GM18909 (cell line): ENCODE measurements around the gene SIGLEC10.
A peak's percentile ranks its signal among the peaks of the same experiment; 100 is the strongest.
"Not testable (repeated sequence)": the region's sequence is repeated elsewhere in the genome, so short reads cannot be mapped to it uniquely, and the experiment has no call there.

ENCODE experiments used
- ATAC-seq: cut with Tn5 transposase; IDR thresholded peaks from one replicate; pipeline ENCODE4 v1.9.1; 2021; ENCODE audit warnings: mild to moderate bottlenecking; ENCODE audit not compliant: unreplicated experiment, poor library complexity

SIGLEC10 gene

DNA sequence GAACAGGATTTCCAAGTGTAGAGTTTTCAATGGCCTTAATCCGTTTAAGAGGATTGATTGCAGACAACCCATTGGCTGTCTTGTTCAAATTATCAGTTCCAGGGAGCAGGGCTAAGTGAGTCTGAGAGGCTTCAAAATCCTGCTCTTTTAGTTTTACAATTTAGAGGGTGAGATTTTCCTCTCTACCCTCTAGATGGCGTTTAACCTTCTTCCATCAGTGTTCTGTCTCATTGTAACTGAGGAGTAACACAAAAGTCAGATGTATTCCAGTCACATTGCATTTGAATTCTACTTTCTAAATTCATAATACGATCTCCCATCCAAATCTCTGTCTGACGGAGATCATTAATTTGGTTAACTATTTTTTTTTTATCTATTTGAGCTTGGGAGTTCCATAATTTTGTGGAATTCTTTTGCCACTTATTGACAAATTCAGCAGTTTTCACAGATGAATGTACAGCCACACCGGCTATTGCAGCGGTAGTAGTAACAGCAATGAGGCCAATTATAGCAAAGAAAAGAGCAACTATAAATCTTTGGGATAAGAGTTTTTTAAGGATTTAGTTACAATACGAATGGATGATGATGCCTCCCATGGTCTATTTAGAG lies 19.2 kb downstream of the SIGLEC10 start:
- no peak for ATAC-seq

DNA sequence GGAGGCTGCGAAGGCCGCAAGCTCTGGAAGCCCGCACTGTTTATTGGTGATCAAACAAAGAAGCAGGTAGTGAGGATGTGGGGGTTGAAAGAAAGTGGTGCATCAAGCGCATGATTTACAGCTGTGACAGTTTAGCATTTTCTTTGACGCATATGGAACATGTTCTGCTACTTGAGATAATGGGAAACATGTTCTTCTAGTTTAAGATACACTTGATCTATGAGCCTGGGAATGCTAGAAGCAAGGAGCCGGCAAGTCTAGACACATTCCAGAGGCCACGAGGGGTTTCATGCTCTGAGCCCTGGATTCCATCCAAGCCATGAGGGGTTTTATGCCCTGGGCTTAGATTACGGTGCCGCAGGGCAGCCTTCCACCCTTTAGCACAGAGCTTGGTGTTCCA lies 20.0 kb downstream of the SIGLEC10 start:
- ATAC-seq: not testable (repeated sequence)

DNA sequence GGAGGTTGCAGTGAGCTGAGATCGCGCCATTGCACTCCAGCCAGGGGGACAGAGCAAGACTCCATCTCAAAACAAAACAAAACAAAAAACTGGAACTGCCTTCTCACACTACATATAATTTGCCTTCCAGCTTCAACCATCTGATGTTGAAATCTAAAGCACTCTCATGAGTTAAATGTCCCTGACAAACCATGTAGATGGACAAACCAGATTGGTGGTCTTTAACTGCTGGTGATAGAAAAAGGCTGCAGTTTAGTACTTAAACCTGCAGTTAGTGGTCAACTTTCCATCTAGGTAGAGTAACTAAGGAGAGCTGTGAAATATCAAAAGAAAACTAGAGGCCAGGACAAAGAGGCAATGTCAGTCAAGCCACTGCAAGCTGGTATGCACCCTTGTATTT lies 21.3 kb downstream of the SIGLEC10 start:
- no peak for ATAC-seq

DNA sequence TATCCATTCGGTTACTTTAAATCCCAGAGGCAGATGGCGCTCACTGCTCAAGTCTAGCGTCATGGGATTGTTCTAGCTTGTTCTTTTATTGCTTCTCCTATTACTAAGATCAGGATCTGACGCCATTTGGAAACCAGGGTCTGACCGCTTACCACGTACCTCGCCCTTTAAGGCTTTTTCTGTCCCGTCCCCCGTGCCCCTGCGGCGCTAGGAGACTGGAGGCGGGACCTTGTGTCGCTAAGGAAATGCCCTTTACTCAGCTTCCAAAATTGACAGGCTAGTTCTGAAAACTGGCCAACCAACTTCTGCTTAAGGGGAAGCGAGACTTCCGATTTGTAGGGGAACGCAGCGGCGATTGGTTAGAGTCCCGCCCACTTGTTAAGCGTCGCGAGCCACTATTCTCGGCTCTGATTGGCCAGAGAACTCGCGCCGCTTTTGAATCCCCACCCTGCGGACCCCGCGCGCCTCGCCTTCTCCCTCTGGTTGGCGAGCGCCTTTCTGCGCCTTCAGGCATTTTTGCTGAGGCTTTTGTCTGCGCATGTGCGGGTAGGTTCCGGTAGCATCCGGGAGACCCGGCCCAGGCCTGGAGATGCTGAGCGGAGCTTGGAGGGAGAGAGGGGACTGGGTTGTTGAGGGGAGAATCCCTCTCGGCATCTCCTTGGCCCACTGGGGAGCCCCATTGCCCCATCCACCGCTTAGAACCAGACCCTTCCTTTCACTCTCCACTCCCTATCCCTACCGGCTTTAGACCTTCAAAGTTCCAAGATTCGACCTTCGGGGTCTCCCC lies 23.2 kb downstream of the SIGLEC10 start:
- ATAC-seq: peak; percentile 86

DNA sequence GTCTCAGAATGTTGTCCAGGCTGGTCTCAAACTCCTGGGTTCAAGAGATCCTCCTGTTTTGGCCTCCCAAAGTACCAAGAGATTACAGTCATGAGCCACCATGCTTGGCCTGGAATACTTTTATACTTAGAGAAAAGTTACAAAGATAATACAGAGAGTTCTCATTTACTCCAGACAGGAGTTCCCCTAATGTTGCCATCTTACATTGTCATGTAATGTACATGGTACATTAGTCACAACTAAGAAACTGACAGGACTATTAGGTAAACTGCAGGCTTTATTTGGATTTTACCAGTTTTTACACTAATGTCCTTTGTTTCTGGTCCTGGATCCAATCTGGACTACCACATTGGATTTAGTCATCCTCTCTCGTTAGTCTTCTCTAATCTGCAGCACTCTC lies 24.7 kb downstream of the SIGLEC10 start:
- no peak for ATAC-seq

DNA sequence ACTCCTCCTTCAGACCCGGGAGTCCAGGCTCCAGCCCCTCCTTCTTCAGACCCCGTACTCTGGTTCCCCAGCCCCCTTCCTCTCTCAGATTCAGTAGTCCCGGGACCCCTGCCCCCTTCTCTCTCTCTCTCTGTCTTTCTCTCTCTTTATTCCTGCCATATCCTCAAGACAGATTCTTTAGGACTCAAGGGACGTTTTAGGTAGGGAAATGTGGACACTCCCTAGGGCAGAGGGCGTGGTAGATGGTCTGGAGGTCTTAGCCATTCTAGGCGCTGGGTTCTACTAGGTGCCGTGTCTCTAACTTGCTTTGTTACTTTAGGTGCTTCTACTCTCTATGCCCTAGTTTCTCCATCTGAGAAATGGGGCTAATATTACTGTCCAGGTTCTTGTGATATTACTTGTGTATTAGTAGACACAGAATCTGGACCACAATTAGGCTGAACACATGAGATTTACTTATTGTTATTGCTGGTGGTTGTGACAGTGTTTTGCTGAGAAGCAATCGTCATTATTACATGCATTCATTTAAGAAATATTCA lies 26.3 kb downstream of the SIGLEC10 start:
- ATAC-seq: no peak

DNA sequence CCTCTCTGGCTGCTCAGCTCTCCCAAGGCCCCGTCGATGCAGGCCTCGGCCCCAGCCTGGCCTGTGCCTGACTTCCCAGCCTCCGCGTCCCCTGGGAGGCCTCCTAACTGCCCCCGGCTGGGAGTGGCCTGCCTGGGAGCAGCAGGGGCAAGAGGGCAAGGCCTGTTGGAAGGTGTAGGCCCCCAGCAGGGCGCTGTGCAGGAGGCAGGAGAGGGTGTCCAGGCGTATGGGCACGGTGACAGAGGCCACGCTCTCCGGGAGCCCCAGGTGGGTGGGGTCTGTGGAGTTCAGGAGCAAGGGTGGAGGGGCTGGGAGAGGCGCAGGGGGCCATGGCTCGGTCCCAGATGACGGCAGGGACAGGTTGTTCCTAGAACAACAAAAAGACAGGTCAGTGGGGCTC lies 28.3 kb downstream of the SIGLEC10 start:
- no peak for ATAC-seq

DNA sequence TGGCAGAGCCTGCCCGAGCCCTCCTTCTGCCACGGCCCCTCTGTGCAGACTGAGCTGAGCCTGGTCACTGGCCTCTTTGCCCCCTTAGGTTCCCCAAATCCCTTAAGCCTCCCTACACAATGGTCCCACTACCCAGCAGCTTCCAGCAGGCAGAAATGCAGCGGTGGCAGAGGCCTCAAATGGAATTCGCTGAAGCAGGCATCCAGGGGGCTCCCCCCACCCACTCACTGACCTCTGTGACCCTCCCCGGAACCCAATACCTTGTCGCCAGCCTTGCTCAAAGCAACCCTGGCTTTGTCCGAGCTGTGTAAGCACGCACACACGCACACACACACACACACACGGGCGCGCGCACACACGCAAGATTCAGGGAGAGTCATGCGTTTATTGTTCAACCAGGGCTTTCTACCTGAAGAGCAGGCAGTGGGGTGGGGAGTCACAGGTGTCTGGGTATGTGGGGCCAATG lies 29.5 kb downstream of the SIGLEC10 start, which contains the start of gene LIM2:
Gene LIM2 (minus strand): TSS at position 51 of the 466 bp plus-strand sequence. CDS start 531 bp downstream, outside the sequence.
- no peak for ATAC-seq

DNA sequence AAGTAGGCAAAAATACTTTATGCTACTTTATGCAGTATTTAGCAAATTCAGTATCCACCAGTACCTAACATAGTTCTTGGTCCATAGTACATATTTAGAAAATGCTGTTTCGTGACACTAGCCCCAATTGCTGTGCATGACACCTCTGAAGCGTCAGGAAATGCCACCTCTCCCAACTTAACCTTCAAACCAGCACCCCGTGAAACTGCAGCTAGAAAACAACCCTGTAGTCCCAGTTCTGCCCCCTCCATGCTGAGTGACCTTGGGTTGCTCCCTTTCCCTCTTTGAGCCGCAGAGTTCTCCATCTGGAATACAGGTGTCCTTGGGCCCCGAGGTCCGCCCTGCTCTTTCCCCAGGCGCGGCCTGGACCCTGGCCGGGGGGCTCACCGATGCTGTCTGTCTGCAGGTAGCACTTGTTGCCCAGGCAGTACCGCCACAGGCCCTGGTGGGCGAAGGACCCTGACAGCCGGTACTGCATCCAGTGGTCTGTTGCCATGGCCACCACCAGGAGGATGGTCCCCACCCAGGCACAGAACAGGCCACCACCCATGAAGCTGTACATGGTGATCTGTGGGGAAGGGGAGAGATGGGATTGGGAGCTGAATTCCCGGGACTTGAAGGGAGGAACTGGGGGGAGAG lies 30.4 kb downstream of the SIGLEC10 start:
- no peak for ATAC-seq

DNA sequence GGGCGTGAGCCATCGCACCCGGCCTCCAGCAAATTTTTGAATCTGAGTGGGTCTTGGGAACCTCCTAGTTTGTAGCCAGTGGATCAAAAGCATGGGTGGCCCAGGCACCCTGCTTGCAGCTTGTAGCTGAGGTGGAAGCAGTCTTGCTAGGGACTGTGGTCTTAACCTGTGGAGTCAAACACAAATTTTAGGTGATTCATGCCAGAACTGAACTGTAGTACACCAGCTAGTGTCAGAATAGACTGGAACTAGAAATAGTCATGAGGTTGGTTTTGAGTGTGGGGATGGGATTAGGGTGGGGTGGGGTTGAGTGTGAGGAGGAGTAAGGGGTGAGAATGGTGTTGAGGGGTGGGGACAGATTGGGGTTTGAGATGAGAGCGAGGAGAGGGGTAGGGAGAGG lies 35.4 kb downstream of the SIGLEC10 start:
- ATAC-seq: no peak

DNA sequence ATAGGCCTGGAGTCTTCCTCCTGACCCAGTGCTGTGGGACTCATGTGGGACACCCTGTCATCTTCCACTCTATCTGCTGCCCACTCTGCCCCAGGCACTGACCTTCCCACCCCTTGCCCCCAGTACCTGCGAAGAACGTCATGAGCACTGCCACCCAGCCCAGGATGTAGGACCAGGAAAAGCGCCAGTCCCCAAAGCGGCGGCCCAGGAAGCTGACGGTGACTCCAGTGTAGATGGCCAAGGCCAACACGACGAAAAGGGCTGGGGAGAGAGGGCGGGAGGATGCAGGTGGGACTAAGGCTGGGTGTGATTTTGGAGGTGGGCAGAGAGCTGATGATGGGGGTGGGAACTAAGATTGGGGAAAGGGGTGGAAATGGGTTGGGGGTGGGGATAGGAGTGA lies 37.1 kb downstream of the SIGLEC10 start:
- ATAC-seq: no peak

DNA sequence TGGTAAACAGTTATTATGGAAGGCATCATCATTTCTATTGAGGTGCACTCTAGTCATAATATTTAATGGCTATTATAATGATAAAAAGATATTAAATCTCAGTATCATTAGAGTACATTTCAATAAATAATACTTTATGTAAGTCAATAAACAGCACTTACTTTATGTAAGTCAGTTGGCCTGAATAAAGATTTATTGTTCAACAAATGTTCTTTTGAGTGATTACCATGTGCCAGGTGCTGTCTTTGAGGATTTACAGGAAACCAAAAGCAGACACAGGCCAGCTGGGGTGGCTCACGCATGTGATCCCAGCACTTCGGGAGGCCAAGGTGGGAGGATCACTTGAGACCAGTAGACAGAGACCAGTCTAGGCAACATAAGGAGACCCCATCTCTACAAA lies 40.0 kb downstream of the SIGLEC10 start:
- ATAC-seq: no peak

DNA sequence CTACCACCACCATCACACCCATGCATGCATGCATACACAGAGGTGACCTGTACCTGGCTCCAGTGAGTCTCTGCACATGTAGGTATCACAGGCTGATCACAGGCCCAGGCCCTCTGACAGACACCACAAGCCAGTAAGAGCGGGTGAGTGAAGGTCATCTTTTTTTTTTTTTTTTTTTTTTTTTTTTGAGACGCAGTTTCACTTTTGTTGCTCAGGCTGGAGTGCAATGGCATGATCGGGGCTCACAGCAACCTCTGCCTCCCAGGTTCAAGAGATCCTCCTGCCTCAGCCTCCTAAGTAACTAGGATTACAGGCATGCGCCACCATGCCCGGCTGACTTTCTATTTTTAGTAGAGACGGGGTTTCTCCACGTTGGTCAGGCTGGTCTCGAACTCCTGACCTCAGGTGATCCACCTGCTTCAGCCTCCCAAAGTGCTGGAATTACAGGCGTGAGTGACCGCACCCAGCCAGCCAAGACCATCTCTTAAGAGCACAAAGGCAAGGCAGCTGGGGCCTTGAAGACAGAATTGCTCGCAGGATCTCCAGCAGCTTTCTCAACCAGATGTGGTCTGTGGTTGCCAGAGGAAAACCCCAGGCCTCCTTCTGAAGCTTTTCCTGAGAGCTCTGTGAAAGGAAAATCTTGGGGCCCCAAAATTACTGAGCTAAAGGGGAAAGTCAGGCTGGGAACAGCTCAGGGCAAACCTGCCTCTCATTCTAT lies 41.8 kb downstream of the SIGLEC10 start:
- no peak for ATAC-seq

DNA sequence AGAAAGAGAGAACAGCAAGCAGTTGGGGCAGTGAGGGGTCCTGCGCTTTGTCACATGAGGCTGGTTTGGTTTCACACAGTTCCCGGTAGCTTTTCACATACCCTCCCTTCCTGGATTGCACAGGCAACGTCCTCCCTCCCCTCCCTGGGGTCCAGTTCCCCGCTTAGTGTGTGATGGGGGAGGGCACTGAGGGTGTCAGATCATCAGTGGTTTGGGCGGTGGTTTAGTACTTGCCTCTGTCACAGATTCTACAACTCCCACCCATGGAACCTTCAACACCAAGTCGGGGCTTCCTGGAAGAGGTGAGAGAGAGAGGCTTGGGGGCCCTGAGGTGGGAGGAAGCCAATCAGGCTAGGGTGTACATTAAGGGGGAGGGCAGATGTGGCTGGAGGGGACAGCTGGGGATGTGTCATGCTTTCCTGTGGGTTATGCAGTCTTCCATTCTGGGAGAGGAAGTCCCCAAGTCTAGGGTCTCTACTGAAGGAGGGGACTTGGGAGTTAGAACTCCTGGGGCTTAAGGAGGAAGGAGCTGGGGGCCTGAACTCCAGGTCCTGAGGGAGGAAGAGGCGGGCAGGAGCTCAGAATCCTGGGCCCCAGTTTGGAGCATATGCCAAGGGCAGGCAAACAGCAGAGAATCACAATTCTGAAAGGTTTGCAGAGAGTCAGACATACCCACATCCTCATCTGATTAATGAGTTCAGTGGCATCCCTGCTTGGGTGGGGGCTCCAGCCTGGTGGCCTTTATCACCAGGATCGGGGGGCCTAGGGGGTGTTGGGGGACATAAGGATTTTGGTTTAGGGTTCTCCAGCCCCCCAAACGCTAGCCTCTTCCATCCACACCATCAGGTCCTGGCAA lies 44.6 kb downstream of the SIGLEC10 start, which contains the start of gene NKG7:
Gene NKG7 (minus strand): TSS at position 6 of the 856 bp plus-strand sequence. CDS start 119 bp downstream, outside the sequence.
- ATAC-seq: no peak

DNA sequence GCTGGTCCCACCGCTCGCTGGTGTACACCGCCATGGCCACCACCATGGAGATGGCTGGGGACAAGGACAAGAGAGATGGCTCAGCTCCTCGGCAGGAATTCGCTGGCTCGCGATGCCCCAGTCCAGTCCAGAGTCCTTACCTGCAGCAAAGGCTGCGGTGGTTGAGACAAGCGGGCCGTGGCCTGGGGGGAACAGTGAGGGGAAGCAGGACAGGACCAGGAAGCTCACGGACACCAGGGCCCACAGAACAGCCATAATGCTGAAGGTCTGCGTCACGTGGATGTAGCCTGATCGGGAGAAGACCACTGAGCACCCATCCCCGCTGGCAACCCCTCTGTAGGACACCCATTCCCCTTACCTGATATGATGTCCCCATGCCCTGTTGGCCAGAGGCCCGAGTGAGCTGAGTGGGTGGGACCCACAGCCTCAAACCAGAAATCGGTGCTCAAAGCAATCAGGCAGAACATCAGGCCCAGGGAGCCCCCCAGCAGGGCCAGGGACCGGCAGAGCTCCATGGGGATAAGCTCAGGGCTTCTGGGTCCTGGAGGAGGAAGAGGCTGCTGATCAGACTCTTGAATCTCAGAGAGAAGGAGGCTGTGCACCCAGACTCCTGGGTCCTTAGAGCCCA lies 45.3 kb downstream of the SIGLEC10 start:
- ATAC-seq: no peak

DNA sequence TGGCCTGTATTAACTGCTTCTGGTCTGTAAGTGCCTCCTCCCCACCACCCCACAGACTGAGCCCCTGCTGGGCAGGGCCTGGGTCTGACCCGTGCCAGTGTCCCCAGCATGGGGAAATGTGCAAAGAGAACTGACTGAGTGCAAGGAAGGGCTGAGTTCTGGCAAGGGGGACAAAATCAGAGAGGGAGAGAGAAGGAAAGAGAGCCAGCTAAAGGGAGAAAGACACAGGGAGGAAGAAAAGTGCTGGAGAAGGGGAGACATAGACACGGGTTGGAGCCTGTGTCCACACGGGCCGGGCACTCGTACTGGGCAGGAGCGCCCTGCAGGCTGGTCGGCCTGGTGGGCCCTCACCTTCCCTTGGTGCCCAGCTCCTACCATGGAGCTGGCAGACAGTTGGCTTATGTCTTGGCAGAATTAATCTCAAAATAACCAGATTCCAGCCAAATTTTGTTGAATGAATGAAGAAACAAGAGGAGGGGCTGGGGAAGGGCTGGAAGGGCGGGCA lies 46.2 kb downstream of the SIGLEC10 start:
- no peak for ATAC-seq

DNA sequence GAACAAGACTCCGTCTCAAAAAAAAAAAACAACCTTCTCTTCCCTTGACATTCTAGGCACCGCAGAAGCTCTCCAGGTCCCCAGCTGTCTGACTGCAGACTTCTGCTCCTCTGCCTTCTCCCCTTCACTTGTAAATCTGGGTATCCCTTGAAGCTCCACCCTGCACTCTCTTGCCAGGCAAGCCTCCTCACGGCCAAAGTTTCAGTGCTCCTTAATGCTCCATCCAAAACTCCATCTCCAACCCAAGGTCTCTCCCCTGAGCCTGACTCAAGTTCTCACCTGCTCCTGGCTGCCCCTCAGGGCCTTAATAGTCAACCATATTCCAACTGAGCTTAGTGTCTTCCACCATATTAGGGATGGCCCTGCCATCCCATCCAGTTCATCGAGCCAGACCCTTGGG lies 47.2 kb downstream of the SIGLEC10 start:
- ATAC-seq: no peak

DNA sequence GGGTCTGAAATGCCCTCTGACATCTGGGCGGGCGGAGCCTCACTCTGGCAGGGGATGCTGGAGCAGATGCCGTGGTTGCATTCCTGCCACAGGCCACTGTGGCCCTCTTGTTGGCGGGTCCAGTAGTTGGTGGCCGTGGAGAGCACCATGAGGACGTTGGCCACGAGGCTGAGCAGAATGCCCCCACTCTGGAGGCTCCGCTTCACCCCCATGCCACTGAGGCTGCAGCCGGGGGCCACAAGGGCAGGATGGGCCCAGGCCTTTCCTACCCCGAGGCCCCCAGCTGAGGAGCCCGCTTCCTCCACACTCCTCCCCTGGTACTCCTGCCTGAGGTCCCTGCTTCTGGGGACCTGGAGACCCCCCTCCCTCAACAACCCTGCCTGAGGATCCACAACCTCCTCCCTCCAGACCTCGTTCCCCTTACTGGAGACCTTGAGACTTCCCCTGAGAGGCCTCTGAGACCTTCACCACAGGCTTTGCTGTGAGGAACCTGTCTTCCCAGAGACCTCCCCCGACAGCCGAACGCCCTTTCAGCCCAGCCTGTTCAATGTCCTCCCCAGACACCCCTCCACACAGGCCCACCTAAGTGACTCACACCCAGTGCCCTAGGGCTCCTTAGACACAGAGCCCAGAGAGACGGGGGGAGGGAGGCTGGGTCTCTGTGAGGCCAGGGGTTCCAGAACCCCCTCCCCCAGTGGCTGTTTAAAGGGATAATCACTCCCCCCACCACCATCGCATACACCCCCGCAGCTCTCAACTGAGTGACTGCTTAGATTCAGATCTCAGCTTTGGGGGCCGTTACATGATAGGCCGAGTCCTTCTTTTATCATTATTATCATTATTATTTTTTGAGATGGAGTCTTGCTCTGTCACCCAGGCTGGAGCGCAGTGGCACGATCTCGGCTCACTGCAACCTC lies 48.8 kb downstream of the SIGLEC10 start, which contains the start of gene CLDND2:
Gene CLDND2 (minus strand): TSS at position 638 of the 917 bp plus-strand sequence. CDS start 426 bp downstream, at position 212.
- no peak for ATAC-seq
